HepG2 (cell line): Measurements from ENCODE around the gene NXN.

Experiments used
- CEBPB ChIP-seq: IDR thresholded peaks from 2 replicates; pipeline ENCODE4 v1.6.1; 2011; ENCODE audit warnings: low read depth, low read length, improper control_type of control experiment, borderline replicate concordance
- CREB3 ChIP-seq: sonication (generic); formaldehyde crosslinking; IDR thresholded peaks from 2 replicates; pipeline ENCODE4 v1.5.0; 2020; ENCODE audit warnings: missing genetic modification reagents
- CTCF ChIP-seq: sonication (generic); formaldehyde crosslinking; IDR thresholded peaks from 2 replicates; pipeline ENCODE4 v1.5.0; 2020; ENCODE audit warnings: mild to moderate bottlenecking, missing genetic modification reagents, moderate library complexity
- MLX ChIP-seq: IDR thresholded peaks from 2 replicates; pipeline ENCODE4 v1.6.1; 2016
- NPAS2 ChIP-seq: sonication (generic); formaldehyde crosslinking; IDR thresholded peaks from 2 replicates; pipeline ENCODE4 v1.8.0; 2022; ENCODE audit warnings: mild to moderate bottlenecking, missing genetic modification reagents, borderline replicate concordance
- RORA ChIP-seq: sonication (generic); formaldehyde crosslinking; IDR thresholded peaks from 2 replicates; pipeline ENCODE4 v1.5.0; 2020; ENCODE audit warnings: mild to moderate bottlenecking, missing genetic modification reagents, moderate library complexity
- SP1 ChIP-seq, 2 experiments: fragments of 450-650 bp in 1 of 2; sonication (generic) in 1 of 2; formaldehyde crosslinking in 1 of 2; IDR thresholded peaks; 2 replicates each; pipeline versions ENCODE4 v1.4.0 to v1.6.1; 2016 to 2020; ENCODE audit warnings: missing genetic modification reagents in 1 of 2
- ZBTB44 ChIP-seq: sonication (generic); formaldehyde crosslinking; IDR thresholded peaks from 2 replicates; pipeline ENCODE4 v1.4.0; 2020; ENCODE audit warnings: missing genetic modification reagents
- ZBTB8A ChIP-seq: sonication (generic); formaldehyde crosslinking; IDR thresholded peaks from 2 replicates; pipeline ENCODE4 v1.4.0; 2020; ENCODE audit warnings: mild to moderate bottlenecking, low read depth, missing genetic modification reagents, borderline replicate concordance
- ZNF138 ChIP-seq: sonication (generic); formaldehyde crosslinking; IDR thresholded peaks from 2 replicates; pipeline ENCODE4 v1.5.0; 2020; ENCODE audit warnings: mild to moderate bottlenecking, low read depth, missing genetic modification reagents
- ZNF296 ChIP-seq: sonication (generic); formaldehyde crosslinking; conservative IDR thresholded peaks from 2 replicates; pipeline ENCODE4 v1.5.0; 2020; ENCODE audit warnings: mild to moderate bottlenecking, missing genetic modification reagents
- ZNF34 ChIP-seq: sonication (generic); formaldehyde crosslinking; IDR thresholded peaks from 2 replicates; pipeline ENCODE4 v1.4.0; 2020; ENCODE audit warnings: mild to moderate bottlenecking, missing genetic modification reagents, borderline replicate concordance

- TF ChIP-seq CTCF (CRISPR knock-in tag) (no peak), ZNF138 (CRISPR knock-in tag) (no peak), MLX (CRISPR knock-in tag) (no peak), SP1 (IDR thresholded peaks at IDR 0.05) (no peak), SP1 (CRISPR knock-in tag; IDR thresholded peaks at IDR 0.05) (no peak), CREB3 (no peak), ZBTB8A (no peak), ZBTB44 (CRISPR knock-in tag) (no peak), NPAS2 (CRISPR knock-in tag) (no peak), RORA (CRISPR knock-in tag) (no peak), CEBPB (no peak), ZNF296 (no peak), ZNF34 (no peak)
Measured at GRCh38 chr17:872855-873254, 106.7 kb downstream of the NXN start.
